Neural crest cell (in vitro differentiated cells): ENCODE data around the gene TSPAN18. TPM values are rescaled to one million over a fixed set of nuclear protein-coding genes. Genes with fewer than 3 reads are reported as not detected.

Experiments
- DNase-seq: peaks from one replicate; pipeline ENCODE4 v3.0.0; 2021; ENCODE audit warnings: low read depth, mixed read lengths, low spot score
- H3K27ac Mint-ChIP-seq: one replicate; pipeline ENCODE4 v1.8.0; 2021; ENCODE audit warnings: mild to moderate bottlenecking, mixed read lengths; ENCODE audit not compliant: unreplicated experiment
- H3K27me3 Mint-ChIP-seq: 2 replicates; pipeline ENCODE4 v1.8.0; 2021; ENCODE audit warnings: low read depth, mild to moderate bottlenecking, mixed read lengths
- H3K36me3 Mint-ChIP-seq: 2 replicates; pipeline ENCODE4 v1.8.0; 2021; ENCODE audit warnings: low read depth, mild to moderate bottlenecking, mixed read lengths
- H3K4me1 Mint-ChIP-seq: 2 replicates; pipeline ENCODE4 v1.8.0; 2021; ENCODE audit warnings: mixed read lengths
- H3K4me3 Mint-ChIP-seq: one replicate; pipeline ENCODE4 v1.8.0; 2021; ENCODE audit warnings: mild to moderate bottlenecking, mixed read lengths
- H3K9me3 Mint-ChIP-seq: 2 replicates; pipeline ENCODE4 v1.8.0; 2021; ENCODE audit warnings: mixed read lengths
- CTCF ChIP-seq: fragments of 200-600 bp; sonication (generic); conservative IDR thresholded peaks from 2 replicates; pipeline ENCODE4 v1.5.0; 2021; ENCODE audit warnings: antibody characterized with exemption, mild to moderate bottlenecking
- total RNA-seq: library from RNA; stranded (reverse); gene quantifications from 2 replicates; pipeline ENCODE4 v1.2.1, GENCODE V29; 2021

Gene TSPAN18
- total RNA-seq, 1 donor from 2014 or later = 125 TPM

GRCh38 chr11:44825058-44825785 lies 98.5 kb downstream of the TSPAN18 start:
- H3K4me3 Mint-ChIP-seq = peak overlapping the region; percentile 79
- DNase-seq = no peak
- no peak for TF ChIP-seq CTCF
- H3K4me1 Mint-ChIP-seq = peaks cover 89% of the 10 kb centered on the region
- no peaks in the 10 kb centered on the region for H3K27me3 Mint-ChIP-seq
- H3K27ac Mint-ChIP-seq = peak overlapping the region; percentile 86
- H3K36me3 Mint-ChIP-seq = peaks cover 4% of the 10 kb centered on the region
- no peaks in the 10 kb centered on the region for H3K9me3 Mint-ChIP-seq

- H3K27ac Mint-ChIP-seq = peak overlapping the region; percentile 43
- H3K4me1 Mint-ChIP-seq = peaks cover 79% of the 10 kb centered on the region
- no peaks in the 10 kb centered on the region for H3K9me3 Mint-ChIP-seq
- no peak for TF ChIP-seq CTCF
- peak overlapping the region; percentile 48 for H3K4me3 Mint-ChIP-seq
- no peak for DNase-seq
- H3K27me3 Mint-ChIP-seq = no peaks in the 10 kb centered on the region
- H3K36me3 Mint-ChIP-seq = no peaks in the 10 kb centered on the region
These were observed 100.3 kb downstream of the TSPAN18 start for GRCh38 chr11:44826922-44827643.

DNA sequence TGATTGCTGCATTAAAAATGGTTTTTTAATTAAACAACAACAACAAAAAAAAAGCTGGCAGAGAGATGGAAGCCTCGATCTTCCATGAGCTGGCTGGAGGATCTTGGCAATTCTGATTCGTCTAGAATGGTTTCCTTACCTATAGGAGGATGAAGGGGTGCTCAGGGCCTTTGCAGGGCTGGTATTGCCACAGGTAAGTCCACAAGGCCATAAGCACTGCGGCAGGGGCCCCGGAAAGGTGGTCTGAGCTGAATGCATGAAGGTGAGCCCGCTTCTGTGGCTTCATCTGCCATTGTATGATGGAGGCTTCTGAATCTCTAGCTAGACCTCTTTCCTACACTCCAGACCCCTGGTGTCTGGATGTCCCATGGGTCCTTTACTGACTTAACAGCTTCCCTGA lies 101.5 kb downstream of the TSPAN18 start:
- Mint-ChIP-seq H3K4me3 (peak overlapping the region; percentile 58), H3K27ac (peak overlapping the region; percentile 66), H3K27me3 (no peaks in the 10 kb centered on the region), H3K36me3 (no peaks in the 10 kb centered on the region), H3K4me1 (peaks cover 86% of the 10 kb centered on the region), H3K9me3 (no peaks in the 10 kb centered on the region)
- no peak for TF ChIP-seq CTCF
- DNase-seq = no peak

GRCh38 chr11:44829838-44830237 lies 103.1 kb downstream of the TSPAN18 start:
- no peaks in the 10 kb centered on the region for H3K9me3 Mint-ChIP-seq
- no peaks in the 10 kb centered on the region for H3K36me3 Mint-ChIP-seq
- peaks cover 86% of the 10 kb centered on the region for H3K4me1 Mint-ChIP-seq
- TF ChIP-seq CTCF = no peak
- H3K27ac Mint-ChIP-seq = no peak overlapping the region
- no peak for DNase-seq
- no peak overlapping the region for H3K4me3 Mint-ChIP-seq
- no peaks in the 10 kb centered on the region for H3K27me3 Mint-ChIP-seq

- H3K27ac Mint-ChIP-seq = no peak overlapping the region
- H3K4me1 Mint-ChIP-seq = peaks cover 85% of the 10 kb centered on the region
- TF ChIP-seq CTCF = no peak
These were observed 105.0 kb downstream of the TSPAN18 start for GRCh38 chr11:44831605-44832394.

More at GRCh38 chr11:44831605-44832394, 105.0 kb downstream of the TSPAN18 start:
- no peaks in the 10 kb centered on the region for H3K9me3 Mint-ChIP-seq
- DNase-seq = no peak
- no peaks in the 10 kb centered on the region for H3K27me3 Mint-ChIP-seq
- peak overlapping the region; percentile 18 for H3K4me3 Mint-ChIP-seq
- peaks cover 7% of the 10 kb centered on the region for H3K36me3 Mint-ChIP-seq
